H1 (cell line): ENCODE data around the gene OASL. TPM values are rescaled to one million over a fixed set of nuclear protein-coding genes. Genes with fewer than 3 reads are reported as not detected.

Experiments
- KDM4A ChIP-seq: IDR thresholded peaks from one replicate; pipeline ENCODE4 v1.7.1; 2012; ENCODE audit warnings: low read depth, mild to moderate bottlenecking, moderate library complexity, low read length, inconsistent platforms; ENCODE audit not compliant: severe bottlenecking
- POLR2A ChIP-seq, 2 experiments: IDR thresholded peaks; 1 replicate in 1 of 2; 2 replicates in 1 of 2; pipeline ENCODE4 v1.6.1; 2011; ENCODE audit warnings: low read depth in 2 of 2, low read length in 2 of 2, mild to moderate bottlenecking in 2 of 2; ENCODE audit errors: control extremely low read depth in 1 of 2
- RXRA ChIP-seq: IDR thresholded peaks from 2 replicates; pipeline ENCODE4 v1.6.1; 2011; ENCODE audit warnings: low read depth, mild to moderate bottlenecking, low read length, moderate library complexity; ENCODE audit not compliant: insufficient read depth
- polyA plus RNA-seq, 7 experiments: library from polyadenylated mRNA; depleted of rRNA in 3 of 7; stranded (reverse) in 5 of 7; unstranded in 2 of 7; fragments of >200 nt in 5 of 7; fragments of 200-250 nt in 2 of 7; gene quantifications; 1 replicate in 5 of 7; 2 replicates in 1 of 7; 4 replicates in 1 of 7; pipeline versions ENCODE4 v1.2.1 to v1.2.3, GENCODE V29; 2011 to 2013; ENCODE audit warnings: missing spikeins in 2 of 7, mixed read lengths in 2 of 7
- total RNA-seq: library from RNA; stranded (reverse); fragmentation: NEBNext Ultra II Directional; extraction: Animal tissue kit (Norgen Biotek cat#: 25700); gene quantifications from 2 replicates; pipeline ENCODE4 v1.2.1, GENCODE V29; 2021
- TF ChIP-seq, protein P1 (sequence below), 3 experiments: IDR thresholded peaks; 1 replicate in 2 of 3; 2 replicates in 1 of 3; pipeline versions ENCODE4 v1.5.1 to v1.6.1; 2011; ENCODE audit warnings: low read length in 3 of 3, mild to moderate bottlenecking in 3 of 3, inconsistent platforms in 2 of 3, low read depth in 1 of 3, moderate library complexity in 1 of 3; ENCODE audit not compliant: insufficient read depth in 1 of 3; ENCODE audit errors: control extremely low read depth in 1 of 3

Gene OASL
- total and polyA plus RNA-seq, 2 of the 8 experiments (the other 6 are each of a cell fraction or from before 2014, with no cell fraction given): not detected

DNA sequence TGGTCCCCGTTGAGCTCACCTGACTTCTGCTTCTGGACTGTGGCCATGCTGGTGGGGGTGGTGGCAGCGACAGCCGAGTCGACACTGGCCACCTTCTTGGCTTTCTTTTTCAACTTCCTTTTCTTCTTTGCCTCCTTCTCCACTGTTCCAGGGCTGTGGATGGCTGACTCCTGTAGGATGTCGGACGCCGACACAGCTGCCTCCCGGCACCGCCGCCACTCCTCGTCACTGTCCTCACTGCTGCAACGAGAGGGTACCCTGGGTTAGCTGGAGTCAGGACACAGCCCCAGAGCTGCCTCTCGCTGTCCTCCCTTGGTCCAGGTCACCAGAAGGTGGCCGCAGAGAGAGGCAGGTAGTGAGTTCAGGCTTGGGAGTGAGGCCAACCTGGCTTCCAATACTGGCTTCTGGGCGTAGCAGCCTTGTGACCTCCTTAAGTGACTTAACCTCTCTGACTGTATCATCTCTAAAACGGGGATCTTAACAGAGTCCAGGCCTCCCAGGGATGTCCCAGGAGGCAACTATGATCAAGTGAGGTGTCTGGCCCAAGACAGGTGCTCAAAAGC, 34.7 kb downstream of the OASL start (continued):
- TF ChIP-seq, protein P1, sequence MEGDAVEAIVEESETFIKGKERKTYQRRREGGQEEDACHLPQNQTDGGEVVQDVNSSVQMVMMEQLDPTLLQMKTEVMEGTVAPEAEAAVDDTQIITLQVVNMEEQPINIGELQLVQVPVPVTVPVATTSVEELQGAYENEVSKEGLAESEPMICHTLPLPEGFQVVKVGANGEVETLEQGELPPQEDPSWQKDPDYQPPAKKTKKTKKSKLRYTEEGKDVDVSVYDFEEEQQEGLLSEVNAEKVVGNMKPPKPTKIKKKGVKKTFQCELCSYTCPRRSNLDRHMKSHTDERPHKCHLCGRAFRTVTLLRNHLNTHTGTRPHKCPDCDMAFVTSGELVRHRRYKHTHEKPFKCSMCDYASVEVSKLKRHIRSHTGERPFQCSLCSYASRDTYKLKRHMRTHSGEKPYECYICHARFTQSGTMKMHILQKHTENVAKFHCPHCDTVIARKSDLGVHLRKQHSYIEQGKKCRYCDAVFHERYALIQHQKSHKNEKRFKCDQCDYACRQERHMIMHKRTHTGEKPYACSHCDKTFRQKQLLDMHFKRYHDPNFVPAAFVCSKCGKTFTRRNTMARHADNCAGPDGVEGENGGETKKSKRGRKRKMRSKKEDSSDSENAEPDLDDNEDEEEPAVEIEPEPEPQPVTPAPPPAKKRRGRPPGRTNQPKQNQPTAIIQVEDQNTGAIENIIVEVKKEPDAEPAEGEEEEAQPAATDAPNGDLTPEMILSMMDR (IDR thresholded peaks at IDR 0.05; ENCODE audit: control extremely low read depth in 1 of 3, insufficient read depth in 1 of 3, low read depth in 1 of 3, low read length in 3 of 3): no peak
- no peak for TF ChIP-seq KDM4A
- no peak for TF ChIP-seq POLR2A (IDR thresholded peaks at IDR 0.05; ENCODE audit: control extremely low read depth in 1 of 2, low read depth in 2 of 2, low read length in 2 of 2)
- TF ChIP-seq RXRA: no peak
